Nephron progenitor cell (in vitro differentiated cells): ENCODE measurements around the gene ADAMTS7.
"Not testable (repeated sequence)": the region's sequence is repeated elsewhere in the genome, so short reads cannot be mapped to it uniquely, and the experiment has no call there.

Source experiments
- DNase-seq: peaks from one replicate; pipeline ENCODE4 v3.0.0; 2021
- H3K27ac Mint-ChIP-seq: 2 replicates; pipeline ENCODE4 v1.8.0; 2021; ENCODE audit warnings: mild to moderate bottlenecking, moderate library complexity, mixed read lengths
- H3K27me3 Mint-ChIP-seq: 2 replicates; pipeline ENCODE4 v1.8.0; 2021; ENCODE audit warnings: mild to moderate bottlenecking, low read depth, mixed read lengths; ENCODE audit not compliant: poor library complexity
- H3K36me3 Mint-ChIP-seq: 2 replicates; pipeline ENCODE4 v1.8.0; 2021; ENCODE audit warnings: low read depth, mixed read lengths
- H3K4me1 Mint-ChIP-seq: 2 replicates; pipeline ENCODE4 v1.8.0; 2021; ENCODE audit warnings: mixed read lengths
- H3K4me3 Mint-ChIP-seq: 2 replicates; pipeline ENCODE4 v1.8.0; 2021; ENCODE audit warnings: mild to moderate bottlenecking, moderate library complexity, mixed read lengths
- H3K9me3 Mint-ChIP-seq: 2 replicates; pipeline ENCODE4 v1.8.0; 2021; ENCODE audit warnings: mild to moderate bottlenecking, moderate library complexity, mixed read lengths
- TF ChIP-seq, protein P1 (sequence below): fragments of 200-600 bp; sonication (generic); IDR thresholded peaks from 2 replicates; pipeline ENCODE4 v1.5.0; 2021; ENCODE audit warnings: antibody characterized with exemption

ADAMTS7 gene

DNA sequence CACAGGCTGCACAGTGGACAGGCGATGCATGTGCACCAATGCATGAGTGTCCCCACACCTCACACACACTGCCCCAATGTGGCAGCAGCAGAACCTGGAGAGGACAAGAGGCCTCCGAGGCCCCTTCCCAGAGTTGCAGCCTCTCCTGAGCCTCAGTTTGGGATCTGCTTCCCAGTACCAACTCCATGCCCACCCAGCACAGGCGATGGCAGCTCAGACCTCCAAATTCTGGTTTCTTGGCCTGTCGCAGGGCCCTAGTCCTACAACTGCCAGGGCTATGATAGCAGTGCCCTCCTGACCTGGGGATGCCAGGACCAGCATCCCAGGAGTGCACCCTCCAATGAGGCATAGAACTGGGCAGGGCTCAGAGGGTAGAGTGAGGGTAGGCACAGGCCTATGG lies 19.9 kb downstream of the ADAMTS7 start:
- Mint-ChIP-seq H3K4me1 (peaks cover 7% of the 10 kb centered on the region), H3K27me3 (peaks cover 2% of the 10 kb centered on the region), H3K4me3 (no peak overlapping the region), H3K9me3 (no peaks in the 10 kb centered on the region), H3K36me3 (peaks cover 25% of the 10 kb centered on the region), H3K27ac (no peak overlapping the region)
- DNase-seq, result no peak
- TF ChIP-seq, protein P1, sequence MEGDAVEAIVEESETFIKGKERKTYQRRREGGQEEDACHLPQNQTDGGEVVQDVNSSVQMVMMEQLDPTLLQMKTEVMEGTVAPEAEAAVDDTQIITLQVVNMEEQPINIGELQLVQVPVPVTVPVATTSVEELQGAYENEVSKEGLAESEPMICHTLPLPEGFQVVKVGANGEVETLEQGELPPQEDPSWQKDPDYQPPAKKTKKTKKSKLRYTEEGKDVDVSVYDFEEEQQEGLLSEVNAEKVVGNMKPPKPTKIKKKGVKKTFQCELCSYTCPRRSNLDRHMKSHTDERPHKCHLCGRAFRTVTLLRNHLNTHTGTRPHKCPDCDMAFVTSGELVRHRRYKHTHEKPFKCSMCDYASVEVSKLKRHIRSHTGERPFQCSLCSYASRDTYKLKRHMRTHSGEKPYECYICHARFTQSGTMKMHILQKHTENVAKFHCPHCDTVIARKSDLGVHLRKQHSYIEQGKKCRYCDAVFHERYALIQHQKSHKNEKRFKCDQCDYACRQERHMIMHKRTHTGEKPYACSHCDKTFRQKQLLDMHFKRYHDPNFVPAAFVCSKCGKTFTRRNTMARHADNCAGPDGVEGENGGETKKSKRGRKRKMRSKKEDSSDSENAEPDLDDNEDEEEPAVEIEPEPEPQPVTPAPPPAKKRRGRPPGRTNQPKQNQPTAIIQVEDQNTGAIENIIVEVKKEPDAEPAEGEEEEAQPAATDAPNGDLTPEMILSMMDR, result no peak

DNA sequence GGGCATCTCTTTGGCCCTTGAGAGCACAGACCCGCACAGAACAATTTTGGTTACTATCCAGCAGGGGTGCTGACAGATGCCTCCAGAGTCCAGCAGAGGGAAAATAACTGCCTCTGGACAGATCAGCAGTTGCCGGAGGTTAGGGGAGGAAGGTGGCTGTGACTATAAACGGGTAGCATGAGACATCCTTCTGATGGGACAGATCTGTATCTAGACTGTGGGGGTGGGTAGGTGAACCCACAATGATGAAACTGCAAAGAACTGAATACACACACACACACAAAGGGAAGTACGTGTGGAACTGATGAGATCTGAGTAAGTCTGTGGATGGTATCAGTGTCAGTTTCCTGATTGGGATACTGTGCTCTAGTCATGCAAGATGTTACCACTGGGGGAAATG lies 21.2 kb downstream of the ADAMTS7 start:
- Mint-ChIP-seq H3K36me3 (peaks cover 34% of the 10 kb centered on the region), H3K4me3 (no peak overlapping the region), H3K4me1 (peaks cover 7% of the 10 kb centered on the region), H3K27ac (no peak overlapping the region), H3K9me3 (peaks cover under 1% of the 10 kb centered on the region), H3K27me3 (peaks cover 2% of the 10 kb centered on the region)
- TF ChIP-seq, protein P1, result no peak
- DNase-seq, result no peak

DNA sequence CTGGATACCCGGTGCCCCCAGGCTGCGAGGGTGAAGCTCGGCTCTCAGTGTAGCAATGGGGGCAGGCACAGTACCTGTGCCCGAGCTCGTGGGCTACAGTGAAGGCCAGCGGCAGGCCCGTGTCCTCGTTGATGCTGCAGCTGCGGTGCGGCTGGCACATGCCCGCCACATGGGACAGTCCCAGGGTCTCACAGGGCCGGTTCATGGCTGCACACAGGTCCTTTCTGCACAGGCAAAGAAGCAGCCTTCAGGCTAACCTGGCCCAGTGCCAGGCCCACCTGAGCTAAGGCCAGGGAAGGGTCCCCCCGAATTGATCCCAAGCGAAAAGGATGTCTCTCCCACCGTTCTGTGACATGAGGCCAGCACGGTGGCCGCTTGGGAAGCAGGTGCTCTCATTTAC lies 21.6 kb downstream of the ADAMTS7 start:
- TF ChIP-seq, protein P1, result no peak
- no peak overlapping the region for H3K4me3 Mint-ChIP-seq
- H3K4me1 Mint-ChIP-seq, result peaks cover 7% of the 10 kb centered on the region
- H3K27ac Mint-ChIP-seq, result no peak overlapping the region
- peaks cover 38% of the 10 kb centered on the region for H3K36me3 Mint-ChIP-seq
- H3K9me3 Mint-ChIP-seq, result peaks cover 5% of the 10 kb centered on the region
- peaks cover 2% of the 10 kb centered on the region for H3K27me3 Mint-ChIP-seq
- no peak for DNase-seq

DNA sequence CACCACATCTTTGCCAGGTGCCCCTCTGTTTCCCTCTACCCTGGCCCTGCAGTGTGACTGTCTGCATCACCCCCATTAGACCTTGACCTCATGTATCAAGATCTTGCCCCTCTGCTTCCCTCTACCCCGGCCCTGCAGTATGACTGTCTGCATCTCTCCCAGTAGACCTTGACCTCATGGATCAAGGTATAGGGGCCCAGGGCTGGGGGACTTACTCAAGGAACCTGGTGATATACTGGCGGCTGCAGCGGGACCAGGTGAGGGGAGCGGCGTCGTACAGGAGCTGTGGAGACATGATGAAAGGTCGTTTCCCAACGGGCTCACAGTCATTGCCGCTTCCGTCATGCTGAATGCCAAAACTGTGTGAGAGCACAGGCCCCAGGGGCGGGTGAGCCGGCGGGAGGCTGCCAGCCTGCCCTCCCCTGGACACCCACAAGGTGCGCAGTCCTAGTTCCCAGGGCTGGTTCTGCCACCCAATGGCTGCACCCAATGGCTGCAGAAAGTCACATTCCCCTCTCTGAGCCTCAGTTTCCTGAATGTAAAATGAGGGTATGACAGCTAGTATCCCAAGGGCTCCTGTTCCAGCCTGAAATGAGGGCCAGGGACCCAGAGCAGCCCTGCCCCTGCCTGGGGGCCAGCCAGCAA lies 23.1 kb downstream of the ADAMTS7 start:
- Mint-ChIP-seq H3K27me3 (peaks cover 5% of the 10 kb centered on the region), H3K4me1 (peaks cover 7% of the 10 kb centered on the region), H3K27ac (peak overlapping the region; percentile 56), H3K4me3 (no peak overlapping the region), H3K9me3 (peaks cover 9% of the 10 kb centered on the region), H3K36me3 (peaks cover 53% of the 10 kb centered on the region)
- DNase-seq, result no peak
- TF ChIP-seq, protein P1, result no peak

DNA sequence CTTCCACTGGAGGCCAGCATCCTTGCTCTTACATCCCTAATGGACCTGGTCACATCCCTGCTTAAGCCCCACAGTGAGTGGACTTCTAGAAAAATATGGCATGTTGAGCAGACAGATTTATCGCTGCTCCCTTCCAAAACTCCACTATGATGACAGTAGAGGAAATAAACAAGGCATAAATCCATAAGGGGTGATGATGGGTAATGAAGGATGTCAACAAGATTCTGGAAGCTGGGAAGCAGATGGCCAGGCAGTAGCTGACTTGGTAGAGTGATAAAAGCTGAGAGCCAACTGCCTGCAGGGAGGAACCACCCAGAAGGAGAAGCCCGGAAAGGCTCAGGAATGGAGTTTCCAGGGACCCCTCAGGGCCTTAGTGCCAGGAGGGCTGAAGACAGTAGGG lies 28.9 kb downstream of the ADAMTS7 start:
- not testable (repeated sequence) for H3K4me1 Mint-ChIP-seq, DNase-seq, H3K27me3 Mint-ChIP-seq, H3K9me3 Mint-ChIP-seq, H3K27ac Mint-ChIP-seq, H3K4me3 Mint-ChIP-seq
- peaks cover 41% of the 10 kb centered on the region for H3K36me3 Mint-ChIP-seq

DNA sequence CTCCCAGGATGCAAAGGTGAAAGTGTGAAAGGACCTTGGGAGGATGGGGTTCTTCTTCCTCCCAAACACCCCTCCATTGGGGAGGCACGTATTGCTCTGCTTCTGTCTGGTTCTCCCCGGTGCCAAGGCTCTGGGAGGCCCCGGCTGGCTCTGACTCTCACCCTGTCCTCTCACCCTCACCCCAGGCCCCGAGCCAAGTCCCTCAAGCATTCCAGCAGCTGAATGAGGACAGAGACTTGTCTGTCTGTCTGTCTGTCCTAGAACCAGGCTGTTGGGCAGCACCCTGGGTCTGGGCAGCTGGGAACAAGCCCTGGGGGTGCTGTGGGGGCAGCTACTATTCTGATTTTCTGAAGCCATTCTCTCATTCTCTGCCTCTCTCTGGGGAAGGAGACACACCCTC lies 29.9 kb downstream of the ADAMTS7 start:
- H3K27ac Mint-ChIP-seq, H3K4me3 Mint-ChIP-seq, H3K4me1 Mint-ChIP-seq, DNase-seq, H3K9me3 Mint-ChIP-seq, H3K27me3 Mint-ChIP-seq: not testable (repeated sequence)
- H3K36me3 Mint-ChIP-seq, result peaks cover 32% of the 10 kb centered on the region

DNA sequence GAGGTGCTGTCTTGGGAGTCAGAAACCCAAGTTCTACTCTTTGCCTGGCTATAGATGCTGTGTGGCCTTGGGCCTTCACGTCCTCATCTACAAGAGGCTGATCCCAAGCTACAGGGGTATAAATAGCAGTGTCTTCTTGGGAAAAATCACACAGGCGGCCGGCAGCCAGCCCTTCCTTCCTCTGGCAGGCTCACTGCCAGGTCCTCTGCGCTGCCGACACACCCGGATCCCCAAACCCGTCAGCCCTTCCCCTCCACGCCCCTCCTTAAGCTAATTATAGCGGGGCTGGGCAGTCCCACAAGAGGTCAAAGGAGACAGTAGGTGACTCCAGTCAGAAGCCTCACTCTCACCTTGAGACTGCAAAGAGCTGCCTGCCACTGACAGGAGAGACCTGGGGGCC lies 31.3 kb downstream of the ADAMTS7 start:
- DNase-seq, H3K27me3 Mint-ChIP-seq, H3K4me3 Mint-ChIP-seq, H3K27ac Mint-ChIP-seq, H3K9me3 Mint-ChIP-seq: not testable (repeated sequence)
- H3K4me1 Mint-ChIP-seq, result peaks cover 11% of the 10 kb centered on the region
- H3K36me3 Mint-ChIP-seq, result peaks cover 18% of the 10 kb centered on the region

DNA sequence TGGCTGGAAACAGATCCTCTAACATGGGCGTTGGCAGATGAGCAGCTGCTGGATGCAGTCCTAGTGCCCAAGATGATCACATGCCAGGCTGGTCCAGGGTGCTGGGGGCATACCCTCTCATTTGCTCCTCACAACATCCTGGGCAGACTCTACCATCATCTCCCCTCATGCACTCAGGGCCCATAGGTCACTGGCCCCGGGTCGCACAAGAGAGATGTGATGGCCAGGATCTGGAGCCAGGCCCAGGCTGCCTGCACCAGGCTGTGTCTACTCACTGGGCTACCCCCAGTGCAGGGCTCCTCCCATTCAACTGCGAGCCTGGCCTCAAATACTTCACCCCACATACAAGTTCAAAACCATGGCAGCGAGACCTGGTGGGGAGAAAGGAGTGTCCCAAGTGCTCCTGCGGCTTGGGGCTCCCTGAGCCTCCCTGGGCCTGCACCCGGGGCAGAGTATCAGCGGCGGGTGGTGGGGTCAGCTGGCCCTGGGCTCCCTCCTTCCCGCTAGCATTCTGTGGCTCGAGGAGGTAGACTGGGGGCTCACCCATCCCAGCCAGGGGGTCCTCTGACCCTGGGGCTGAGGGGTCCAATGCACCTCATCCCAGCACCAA lies 32.0 kb downstream of the ADAMTS7 start:
- H3K9me3 Mint-ChIP-seq, DNase-seq, H3K27me3 Mint-ChIP-seq, H3K4me3 Mint-ChIP-seq, H3K27ac Mint-ChIP-seq: not testable (repeated sequence)
- Mint-ChIP-seq H3K4me1 (peaks cover 11% of the 10 kb centered on the region), H3K36me3 (peaks cover 11% of the 10 kb centered on the region)
